Measurements from ENCODE around the gene TIAM2. TPM values are rescaled to one million over a fixed set of nuclear protein-coding genes. Genes with fewer than 3 reads are reported as not detected.
"Not testable (repeated sequence)": the region's sequence is repeated elsewhere in the genome, so short reads cannot be mapped to it uniquely, and the experiment has no call there.

The TIAM2 gene
- total and polyA plus RNA-seq, 7 donors = 3.4 to 20.3 (median 10.0) TPM

DNA sequence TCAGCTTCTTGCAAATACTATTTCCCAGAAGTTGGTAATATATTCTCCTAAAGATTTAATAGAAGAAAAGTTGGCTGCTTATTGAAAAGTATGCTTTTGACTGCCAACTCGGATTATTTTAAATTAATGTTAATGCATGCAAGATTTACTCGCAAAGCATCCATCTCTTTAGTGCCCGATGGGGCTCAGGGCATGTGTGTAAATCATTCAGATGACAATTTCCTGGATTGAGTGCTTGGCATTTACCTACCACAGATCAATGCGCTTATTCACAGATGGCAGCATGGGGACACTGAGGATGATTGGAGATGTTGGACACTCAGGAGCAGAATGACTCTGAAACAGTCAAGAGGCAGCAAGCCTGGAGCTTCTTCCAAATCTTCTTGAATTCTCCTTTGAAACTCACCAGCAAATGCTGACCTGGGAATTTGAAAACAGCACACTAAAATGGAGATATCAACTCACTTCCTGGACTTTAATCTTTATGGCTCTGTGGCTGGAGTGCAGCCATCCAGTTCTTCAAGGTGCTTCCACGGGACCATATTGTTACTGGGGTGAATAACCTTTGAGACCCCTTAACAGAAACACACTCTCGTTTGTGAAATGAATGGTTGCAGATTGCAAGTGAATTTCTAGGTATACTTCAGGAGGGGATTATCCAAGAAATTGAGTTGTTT lies 34.1 kb upstream of the TIAM2 start:
- Histone ChIP-seq H3K9me3 (no peaks in the 10 kb centered on the region), H3K27ac (no peak overlapping the region), H3K27me3 (ENCODE audit: insufficient read depth in 3 of 3, low read length in 2 of 3) (no peaks in the 10 kb centered on the region), H3K4me3 (no peak overlapping the region), H3K36me3 (ENCODE audit: insufficient read depth in 1 of 2, low read depth in 1 of 2) (peaks cover 0 to 10% of the 10 kb centered on the region in 2 donors), H3K4me1 (no peaks in the 10 kb centered on the region)
- intact Hi-C loops (cut with DNase I) = no loop called here
- WGBS, 3 donors = 76 to 79% (median 78%) methylated on average over 6 of the region's 6 CpGs
- no peak for DNase-seq
- TF ChIP-seq, protein P1, sequence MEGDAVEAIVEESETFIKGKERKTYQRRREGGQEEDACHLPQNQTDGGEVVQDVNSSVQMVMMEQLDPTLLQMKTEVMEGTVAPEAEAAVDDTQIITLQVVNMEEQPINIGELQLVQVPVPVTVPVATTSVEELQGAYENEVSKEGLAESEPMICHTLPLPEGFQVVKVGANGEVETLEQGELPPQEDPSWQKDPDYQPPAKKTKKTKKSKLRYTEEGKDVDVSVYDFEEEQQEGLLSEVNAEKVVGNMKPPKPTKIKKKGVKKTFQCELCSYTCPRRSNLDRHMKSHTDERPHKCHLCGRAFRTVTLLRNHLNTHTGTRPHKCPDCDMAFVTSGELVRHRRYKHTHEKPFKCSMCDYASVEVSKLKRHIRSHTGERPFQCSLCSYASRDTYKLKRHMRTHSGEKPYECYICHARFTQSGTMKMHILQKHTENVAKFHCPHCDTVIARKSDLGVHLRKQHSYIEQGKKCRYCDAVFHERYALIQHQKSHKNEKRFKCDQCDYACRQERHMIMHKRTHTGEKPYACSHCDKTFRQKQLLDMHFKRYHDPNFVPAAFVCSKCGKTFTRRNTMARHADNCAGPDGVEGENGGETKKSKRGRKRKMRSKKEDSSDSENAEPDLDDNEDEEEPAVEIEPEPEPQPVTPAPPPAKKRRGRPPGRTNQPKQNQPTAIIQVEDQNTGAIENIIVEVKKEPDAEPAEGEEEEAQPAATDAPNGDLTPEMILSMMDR (IDR thresholded peaks at IDR 0.05) = no peak
- ATAC-seq = no peak

DNA sequence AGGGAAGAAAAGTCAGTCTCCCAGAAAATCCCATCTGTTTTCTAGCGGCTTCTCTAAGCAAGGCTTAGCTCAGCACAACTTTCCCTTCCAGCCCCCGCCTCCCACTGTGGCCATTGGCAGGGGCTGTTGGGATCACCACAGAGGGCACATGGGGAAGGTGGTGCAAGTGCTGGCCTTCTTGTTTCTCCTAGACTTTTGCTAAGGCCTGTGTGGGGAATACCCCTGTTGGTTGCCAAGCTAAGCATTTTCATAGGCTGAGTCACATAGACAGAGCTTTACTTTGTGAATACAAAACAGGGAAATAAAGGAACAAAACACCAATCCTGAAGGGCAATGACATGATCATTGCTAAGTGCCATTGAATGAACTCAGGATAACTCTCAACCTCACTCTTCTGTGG lies 32.4 kb upstream of the TIAM2 start:
- no peaks in the 10 kb centered on the region for H3K4me1 ChIP-seq
- intact Hi-C loops (cut with DNase I) = no loop called here
- no peaks in the 10 kb centered on the region for H3K9me3 ChIP-seq
- no peak for DNase-seq
- H3K4me3 ChIP-seq = no peak overlapping the region
- 97 to 98% (median 97%) methylated on average over 2 of the region's 2 CpGs for WGBS, 3 donors
- ATAC-seq = no peak
- peaks cover 0 to 10% of the 10 kb centered on the region in 2 donors for H3K36me3 ChIP-seq (ENCODE audit: insufficient read depth in 1 of 2, low read depth in 1 of 2)
- H3K27ac ChIP-seq = no peak overlapping the region
- H3K27me3 ChIP-seq (ENCODE audit: insufficient read depth in 3 of 3, low read length in 2 of 3) = no peaks in the 10 kb centered on the region
- TF ChIP-seq, protein P1 (IDR thresholded peaks at IDR 0.05) = no peak

DNA sequence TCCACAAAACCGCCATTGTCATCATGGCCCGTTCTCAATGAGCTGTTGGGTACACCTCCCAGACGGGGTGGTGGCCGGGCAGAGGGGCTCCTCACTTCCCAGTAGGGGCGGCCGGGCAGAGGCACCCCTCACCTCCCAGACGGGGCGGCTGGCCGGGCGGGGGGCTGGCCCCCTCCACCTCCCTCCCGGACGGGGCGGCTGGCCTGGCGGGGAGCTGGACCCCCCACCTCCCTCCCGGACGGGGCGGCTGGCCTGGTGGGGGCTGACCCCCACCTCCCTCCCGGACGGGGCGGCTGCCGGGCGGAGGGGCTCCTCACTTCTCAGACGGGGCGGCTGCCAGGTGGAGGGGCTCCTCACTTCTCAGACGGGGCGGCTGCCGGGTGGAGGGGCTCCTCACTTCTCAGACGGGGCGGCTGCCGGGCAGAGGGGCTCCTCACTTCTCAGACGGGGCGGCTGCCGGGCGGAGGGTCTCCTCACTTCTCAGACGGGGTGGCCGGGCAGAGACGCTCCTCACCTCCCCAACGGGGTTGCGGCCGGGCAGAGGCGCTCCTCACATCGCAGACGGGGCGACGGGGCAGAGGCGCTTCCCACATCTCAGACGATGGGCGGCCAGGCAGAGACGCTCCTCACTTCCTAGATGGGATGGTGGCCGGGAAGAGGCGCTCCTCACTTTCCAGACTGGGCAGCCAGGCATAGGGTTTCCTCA lies 28.9 kb upstream of the TIAM2 start:
- DNase-seq; H3K4me3 ChIP-seq; H3K9me3 ChIP-seq; H3K27ac ChIP-seq; H3K27me3 ChIP-seq (ENCODE audit: insufficient read depth in 3 of 3, low read length in 2 of 3); ATAC-seq; H3K36me3 ChIP-seq (ENCODE audit: insufficient read depth in 1 of 2, low read depth in 1 of 2); H3K4me1 ChIP-seq; intact Hi-C loops (cut with DNase I): not testable (repeated sequence)
- 96 to 98% (median 96%) methylated on average over 26 to 44 of the region's 51 CpGs for WGBS, 3 donors

DNA sequence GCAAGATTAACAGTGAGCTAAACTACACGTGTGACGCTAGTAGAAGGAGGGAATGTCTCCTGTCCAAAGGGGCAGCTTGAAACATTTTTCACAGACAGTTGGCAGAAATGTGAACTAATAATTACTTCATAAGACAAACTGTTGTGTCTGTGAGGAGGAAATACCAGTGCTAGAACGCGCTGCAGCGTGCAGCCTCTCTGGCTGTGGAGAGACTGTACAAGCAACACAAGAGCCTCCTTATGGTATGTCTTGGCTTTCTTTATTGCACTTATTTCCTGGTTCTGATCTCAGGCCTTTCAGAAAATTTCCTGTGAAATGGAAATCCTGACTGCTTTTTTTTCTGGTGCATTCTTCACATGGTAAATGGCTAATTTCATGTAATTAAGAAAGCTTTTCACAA lies 25.3 kb upstream of the TIAM2 start:
- WGBS, 3 donors = 69 to 80% (median 75%) methylated on average over 5 of the region's 5 CpGs
- ATAC-seq = no peak
- Histone ChIP-seq H3K4me1 (no peaks in the 10 kb centered on the region), H3K4me3 (no peak overlapping the region), H3K27ac (no peak overlapping the region), H3K27me3 (ENCODE audit: insufficient read depth in 3 of 3, low read length in 2 of 3) (no peaks in the 10 kb centered on the region), H3K36me3 (ENCODE audit: insufficient read depth in 1 of 2, low read depth in 1 of 2) (no peaks in the 10 kb centered on the region), H3K9me3 (no peaks in the 10 kb centered on the region)
- TF ChIP-seq, protein P1 (IDR thresholded peaks at IDR 0.05) = no peak
- intact Hi-C loops (cut with DNase I) = no loop called here
- DNase-seq = no peak

DNA sequence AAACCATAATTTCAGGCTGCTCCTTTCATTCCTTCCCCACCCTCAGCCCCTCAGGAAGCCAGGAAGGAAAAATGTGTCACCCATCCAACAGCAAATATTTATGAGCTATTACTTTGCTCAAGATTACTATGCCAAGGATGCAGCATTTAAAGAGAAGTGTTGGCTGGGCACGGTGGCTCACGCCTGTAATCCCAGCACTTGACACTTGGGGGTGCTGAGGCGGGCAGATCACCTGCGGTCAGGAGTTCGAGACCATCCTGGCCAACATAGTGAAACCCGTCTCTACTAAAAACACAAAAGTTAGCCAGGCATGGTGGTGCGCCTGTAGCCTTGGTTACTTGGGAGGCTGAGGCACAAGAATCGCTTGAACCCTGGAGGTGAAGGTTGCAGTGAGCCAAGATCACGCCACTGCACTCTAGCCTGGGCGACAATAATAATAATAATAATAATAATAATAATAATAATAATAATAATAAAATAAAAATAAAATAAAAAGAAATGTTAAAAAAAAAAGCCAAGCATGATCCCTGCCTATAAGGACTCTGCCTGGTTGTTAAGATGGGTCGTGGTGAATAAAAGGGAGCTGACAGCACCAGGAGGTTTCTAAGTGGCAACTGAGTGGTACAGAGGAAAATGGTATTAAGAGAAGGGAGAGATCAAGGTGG lies 20.5 kb upstream of the TIAM2 start:
- H3K4me3 ChIP-seq = no peak overlapping the region
- no peaks in the 10 kb centered on the region for H3K36me3 ChIP-seq (ENCODE audit: insufficient read depth in 1 of 2, low read depth in 1 of 2)
- WGBS, 3 donors = 87 to 90% (median 88%) methylated on average over 11 of the region's 11 CpGs
- DNase-seq (no peak), ATAC-seq (no peak)
- no peak overlapping the region for H3K27ac ChIP-seq
- no peaks in the 10 kb centered on the region for H3K4me1 ChIP-seq
- TF ChIP-seq, protein P1 (IDR thresholded peaks at IDR 0.05) = no peak
- H3K9me3 ChIP-seq = no peaks in the 10 kb centered on the region
- intact Hi-C loops (cut with DNase I) = no loop called here
- H3K27me3 ChIP-seq (ENCODE audit: insufficient read depth in 3 of 3, low read length in 2 of 3) = no peaks in the 10 kb centered on the region
